GM18505 (cell line): ENCODE measurements around the gene CEP112.
"Not testable (repeated sequence)": the region's sequence is repeated elsewhere in the genome, so short reads cannot be mapped to it uniquely, and the experiment has no call there.

Experiments
- ATAC-seq: cut with Tn5 transposase; IDR thresholded peaks from one replicate; pipeline ENCODE4 v1.9.1; 2021; ENCODE audit not compliant: unreplicated experiment
- POLR2A ChIP-seq: IDR thresholded peaks from 4 replicates; pipeline ENCODE4 v1.6.1; 2011; ENCODE audit warnings: borderline replicate concordance; ENCODE audit not compliant: insufficient read depth, insufficient read length; ENCODE audit errors: extremely low read depth

Gene CEP112

DNA sequence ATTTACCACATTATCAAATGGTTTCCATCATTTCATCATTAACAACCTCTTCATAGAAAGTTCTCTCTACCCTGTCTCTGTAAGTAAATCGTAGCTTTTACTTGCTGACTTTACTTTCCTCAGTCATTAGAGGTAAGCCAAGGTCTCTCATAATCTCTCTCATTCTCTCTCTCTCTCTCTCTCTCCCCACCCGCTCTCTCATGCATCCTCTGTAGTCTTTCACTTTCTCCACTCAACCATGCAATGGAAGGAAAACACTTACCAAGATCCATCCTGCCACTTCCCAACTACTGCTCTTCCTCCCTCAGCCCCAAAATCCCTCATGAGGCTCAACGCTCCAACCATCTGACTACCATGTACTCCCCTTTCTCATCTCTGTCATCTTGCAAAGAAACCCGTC, 6.1 kb downstream of the CEP112 start:
- TF ChIP-seq POLR2A, result no peak

DNA sequence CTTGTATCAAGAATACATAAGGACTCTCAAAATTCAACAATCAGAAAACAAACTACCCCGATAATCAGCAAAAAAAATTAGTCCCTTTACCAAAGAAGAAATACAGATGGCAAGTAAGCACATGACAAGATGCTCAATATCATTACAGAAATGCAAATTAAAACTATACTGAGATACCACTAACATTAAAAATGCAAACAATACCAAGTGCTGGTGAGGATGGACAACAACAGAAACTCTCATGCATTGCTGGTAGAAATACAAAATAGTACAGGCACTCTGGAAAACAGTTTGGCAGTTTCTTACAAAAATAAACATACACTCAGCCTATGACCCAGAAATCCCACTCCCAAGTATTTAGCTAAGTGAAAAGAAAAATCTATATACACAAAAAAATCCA, 7.5 kb downstream of the CEP112 start:
- no peak for TF ChIP-seq POLR2A
- no peak for ATAC-seq

More for the DNA sequence above, 6.1 kb downstream of the CEP112 start:
- no peak for ATAC-seq

GRCh38 chr17:66183529-66183928, 8.4 kb downstream of the CEP112 start:
- no peak for TF ChIP-seq POLR2A
- no peak for ATAC-seq

GRCh38 chr17:66178642-66179041, 13.3 kb downstream of the CEP112 start:
- no peak for ATAC-seq
- TF ChIP-seq POLR2A, result no peak

- no peak for TF ChIP-seq POLR2A
Observed at GRCh38 chr17:66177048-66177447, 14.9 kb downstream of the CEP112 start.

GRCh38 chr17:66175892-66176291, 16.0 kb downstream of the CEP112 start:
- TF ChIP-seq POLR2A, result no peak
- ATAC-seq, result no peak

More at GRCh38 chr17:66177048-66177447, 14.9 kb downstream of the CEP112 start:
- ATAC-seq, result no peak

DNA sequence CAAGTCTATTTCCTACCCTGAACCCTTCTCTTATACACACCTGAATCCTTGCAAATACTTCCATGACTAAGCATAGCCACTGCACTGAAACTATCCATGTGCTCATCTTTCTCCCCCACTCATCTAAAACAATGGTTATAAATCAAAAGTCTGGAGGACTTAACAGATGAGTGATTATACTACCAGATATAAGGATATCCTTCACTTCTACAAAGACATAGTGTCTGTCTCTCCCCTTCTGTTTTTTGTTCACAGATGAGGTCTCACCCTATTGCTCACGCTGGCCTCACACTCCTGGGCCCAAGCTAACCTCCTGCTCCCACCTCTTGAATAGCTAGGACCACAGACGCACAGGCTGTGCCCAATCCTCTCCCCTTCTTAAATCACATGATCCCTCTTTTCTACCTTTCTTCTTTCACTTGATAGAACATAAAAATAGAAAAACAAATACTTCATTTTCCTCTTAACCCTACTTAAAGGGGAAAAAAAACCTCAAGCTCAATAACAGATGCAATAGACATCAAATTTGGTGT, 19.2 kb downstream of the CEP112 start:
- TF ChIP-seq POLR2A, result no peak

GRCh38 chr17:66172144-66172543, 19.8 kb downstream of the CEP112 start:
- no peak for TF ChIP-seq POLR2A
- no peak for ATAC-seq

More for the DNA sequence above, 19.2 kb downstream of the CEP112 start:
- ATAC-seq, result no peak

DNA sequence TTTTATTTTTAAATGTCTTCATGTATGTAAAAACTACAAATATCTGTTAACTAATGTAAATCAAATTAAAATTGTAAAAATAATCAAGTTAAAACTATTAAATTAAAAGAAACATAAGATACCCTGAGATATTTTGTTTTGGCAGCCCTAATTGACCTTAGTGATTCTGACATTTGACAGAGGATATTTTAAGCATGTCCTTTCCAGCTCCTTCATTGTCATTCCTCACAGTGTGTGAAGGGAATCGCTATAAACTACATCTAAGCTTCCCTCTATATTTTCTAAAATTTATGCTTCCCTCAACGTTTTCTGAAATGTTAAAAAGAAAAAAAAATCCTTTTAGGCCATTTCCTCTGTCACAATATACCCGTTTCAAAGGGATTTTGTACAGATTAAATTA, 20.2 kb downstream of the CEP112 start:
- no peak for TF ChIP-seq POLR2A
- no peak for ATAC-seq

DNA sequence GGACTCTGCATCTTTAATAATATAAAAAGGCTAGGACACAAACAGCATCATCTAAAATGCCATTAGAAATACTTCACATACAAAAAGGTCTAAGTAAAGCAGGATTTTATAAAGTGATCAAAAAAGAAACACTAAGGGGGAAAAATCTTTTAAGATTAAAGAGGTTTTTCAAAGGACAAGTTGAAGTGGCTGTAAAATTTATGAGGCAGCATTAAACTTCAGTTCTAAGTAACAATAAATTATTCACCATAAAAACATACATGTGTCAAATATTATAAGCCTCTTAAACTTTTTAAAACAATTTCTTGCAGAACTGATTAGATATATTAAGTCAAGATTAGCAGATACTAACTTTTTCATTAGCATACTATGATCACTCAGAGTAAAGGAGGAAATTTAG, 20.8 kb downstream of the CEP112 start:
- TF ChIP-seq POLR2A, result no peak
- no peak for ATAC-seq

- no peak for ATAC-seq
- TF ChIP-seq POLR2A, result no peak
Observed at GRCh38 chr17:66169839-66170238, 22.1 kb downstream of the CEP112 start.

DNA sequence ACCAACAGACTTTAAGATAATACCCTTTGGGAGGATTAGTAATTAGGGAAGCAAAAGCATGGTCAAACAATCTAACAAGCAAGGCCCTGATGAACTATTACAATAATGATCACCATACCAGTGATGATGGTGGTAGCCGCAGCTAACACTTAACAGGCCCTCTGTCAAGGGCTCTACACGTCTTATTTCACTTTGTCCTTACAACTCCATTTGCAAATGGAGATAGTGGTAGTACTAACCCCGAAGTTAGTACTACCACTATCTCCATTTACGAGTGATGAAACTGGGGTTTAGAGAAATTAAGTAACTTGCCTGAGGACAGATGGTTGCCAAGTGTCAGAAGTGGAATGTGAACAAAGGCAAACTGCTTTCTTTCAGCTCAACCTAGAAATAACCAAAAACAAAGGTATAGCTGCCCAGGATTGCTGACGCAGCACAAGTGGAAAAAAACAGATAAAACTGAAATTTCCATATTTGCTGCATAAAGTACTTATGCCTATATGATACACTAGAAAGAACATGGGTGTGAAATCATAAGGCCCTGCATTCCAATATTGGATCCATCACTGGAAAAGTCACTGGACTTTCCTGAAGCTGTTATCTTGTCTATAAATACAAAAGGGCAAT, 24.6 kb downstream of the CEP112 start:
- ATAC-seq, result no peak
- no peak for TF ChIP-seq POLR2A

DNA sequence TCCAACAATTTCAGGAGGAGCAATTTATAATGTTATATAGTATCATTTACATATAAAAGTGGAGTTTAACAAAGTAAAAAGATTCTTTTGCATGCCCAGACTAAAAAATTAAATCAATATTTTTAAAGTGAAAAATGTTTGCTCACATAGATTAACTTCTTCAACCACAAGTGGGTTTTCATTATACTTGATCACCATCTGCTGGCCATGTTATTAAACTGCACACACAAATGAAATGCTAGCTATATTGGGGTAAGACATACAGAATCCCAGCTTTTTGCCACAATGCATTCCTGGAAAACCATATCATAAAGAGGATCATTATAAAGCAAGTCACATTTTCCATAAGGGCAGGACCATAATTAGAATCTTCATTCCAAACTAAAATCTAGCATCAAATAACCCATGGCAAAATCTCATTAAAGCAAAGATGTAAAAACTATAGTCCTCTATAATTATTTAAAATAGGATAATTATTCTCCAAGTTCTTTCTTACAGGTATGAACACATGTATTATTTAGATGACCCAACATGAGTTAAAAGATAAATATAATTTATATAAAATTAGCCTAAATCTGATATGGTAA, 26.3 kb downstream of the CEP112 start:
- no peak for ATAC-seq
- TF ChIP-seq POLR2A, result no peak

- ATAC-seq, result not testable (repeated sequence)
Observed at GRCh38 chr17:66155055-66155454, 36.9 kb downstream of the CEP112 start.
